MM.1S (cell line): ENCODE data around the gene TMEM258.
A peak's percentile ranks its signal among the peaks of the same experiment; 100 is the strongest.

Experiments
- DNase-seq: peaks from one replicate; pipeline ENCODE4 v3.0.0-alpha.2; 2015
- H2AFZ ChIP-seq: fragments of 300-600 bp; sonication (generic); 2 replicates; pipeline ENCODE4 v1.6.0; 2016; ENCODE audit warnings: antibody characterized with exemption, low read length
- H3F3A ChIP-seq: fragments of 300-600 bp; sonication (generic); 2 replicates; pipeline ENCODE4 v1.6.1; 2016; ENCODE audit warnings: mild to moderate bottlenecking, antibody characterized with exemption, low read length, moderate library complexity, mixed read lengths; ENCODE audit not compliant: insufficient read depth
- H3K27ac ChIP-seq: fragments of 300-600 bp; sonication (generic); 2 replicates; pipeline ENCODE4 v1.5.1; 2016; ENCODE audit warnings: mild to moderate bottlenecking, low read length
- H3K27me3 ChIP-seq: fragments of 300-600 bp; sonication (generic); replicated peaks from 2 replicates; pipeline ENCODE4 v1.6.0; 2016; ENCODE audit warnings: low read length; ENCODE audit not compliant: insufficient read depth
- H3K36me3 ChIP-seq: fragments of 300-600 bp; sonication (generic); replicated peaks from 2 replicates; pipeline ENCODE4 v1.6.1; 2016; ENCODE audit warnings: mild to moderate bottlenecking, low read length, mixed read lengths; ENCODE audit not compliant: insufficient read depth
- H3K4me1 ChIP-seq: fragments of 300-600 bp; sonication (generic); 2 replicates; pipeline ENCODE4 v1.6.1; 2016; ENCODE audit warnings: low read length, mixed read lengths
- H3K4me2 ChIP-seq: fragments of 300-600 bp; sonication (generic); 2 replicates; pipeline ENCODE4 v1.6.0; 2016; ENCODE audit warnings: low read depth, low read length
- H3K4me3 ChIP-seq: fragments of 300-600 bp; sonication (generic); 2 replicates; pipeline ENCODE4 v1.5.1; 2016; ENCODE audit warnings: low read length, mixed read lengths
- H3K79me2 ChIP-seq: fragments of 300-600 bp; sonication (generic); 2 replicates; pipeline ENCODE4 v1.6.1; 2016; ENCODE audit warnings: mixed run types, low read length, mixed read lengths
- H3K9ac ChIP-seq: fragments of 300-600 bp; sonication (generic); 2 replicates; pipeline ENCODE4 v1.6.1; 2016; ENCODE audit warnings: low read length, mixed read lengths
- H3K9me2 ChIP-seq: fragments of 300-600 bp; sonication (generic); replicated peaks from 2 replicates; pipeline ENCODE4 v1.6.1; 2016; ENCODE audit warnings: mild to moderate bottlenecking, low read length, mixed read lengths; ENCODE audit not compliant: insufficient read depth
- H3K9me3 ChIP-seq: fragments of 300-600 bp; sonication (generic); replicated peaks from 2 replicates; pipeline ENCODE4 v1.6.1; 2016; ENCODE audit warnings: mild to moderate bottlenecking, low read length, mixed read lengths; ENCODE audit not compliant: insufficient read depth
- H4K20me1 ChIP-seq: fragments of 300-600 bp; sonication (generic); 2 replicates; pipeline ENCODE4 v1.6.1; 2016; ENCODE audit warnings: mild to moderate bottlenecking, low read length, moderate library complexity, mixed read lengths; ENCODE audit not compliant: insufficient read depth
- CTCF ChIP-seq: fragments of 300-600 bp; sonication (generic); IDR thresholded peaks from 2 replicates; pipeline ENCODE4 v1.5.1; 2016; ENCODE audit warnings: antibody characterized with exemption, low read length, mixed read lengths
- EZH2 ChIP-seq: fragments of 300-600 bp; sonication (generic); optimal IDR thresholded peaks from 2 replicates; pipeline ENCODE3; 2017; ENCODE audit warnings: low read depth, mild to moderate bottlenecking, antibody characterized with exemption, low read length, mixed read lengths
- EZH2phosphoT487 ChIP-seq: fragments of 300-600 bp; sonication (generic); IDR thresholded peaks from 2 replicates; pipeline ENCODE4 v1.6.1; 2018; ENCODE audit warnings: antibody characterized with exemption, low read length

TMEM258 gene

GRCh38 chr11:61754534-61755482 is 37.6 kb downstream of the TMEM258 start:
- no peak for TF ChIP-seq EZH2
- TF ChIP-seq EZH2phosphoT487: no peak
- TF ChIP-seq CTCF: no peak
- Histone ChIP-seq H3K9ac (no peak overlapping the region), H3K9me3 (no peaks in the 10 kb centered on the region), H3K79me2 (no peaks in the 10 kb centered on the region), H3K27ac (no peak overlapping the region), H4K20me1 (no peaks in the 10 kb centered on the region), H2AFZ (no peak overlapping the region), H3K36me3 (no peaks in the 10 kb centered on the region), H3K27me3 (peaks cover 81% of the 10 kb centered on the region), H3K4me1 (no peaks in the 10 kb centered on the region; the same call in 1 of the 2 replicates), H3K4me3 (no peak overlapping the region), H3K4me2 (no peak overlapping the region), H3K9me2 (no peaks in the 10 kb centered on the region), H3F3A (no peaks in the 10 kb centered on the region)
- no peak for DNase-seq

GRCh38 chr11:61753672-61754071 is 38.7 kb downstream of the TMEM258 start:
- Histone ChIP-seq H3K4me2 (no peak overlapping the region), H3K9ac (no peak overlapping the region), H3F3A (no peaks in the 10 kb centered on the region), H4K20me1 (no peaks in the 10 kb centered on the region), H3K4me3 (no peak overlapping the region), H2AFZ (no peak overlapping the region), H3K9me3 (no peaks in the 10 kb centered on the region), H3K9me2 (no peaks in the 10 kb centered on the region), H3K36me3 (no peaks in the 10 kb centered on the region), H3K27ac (no peak overlapping the region), H3K79me2 (no peaks in the 10 kb centered on the region), H3K27me3 (peaks cover 86% of the 10 kb centered on the region), H3K4me1 (no peaks in the 10 kb centered on the region; the same call in 1 of the 2 replicates)
- DNase-seq: no peak
- TF ChIP-seq EZH2phosphoT487 (no peak), EZH2 (no peak), CTCF (no peak)

GRCh38 chr11:61752925-61753521 is 39.4 kb downstream of the TMEM258 start:
- no peak for TF ChIP-seq EZH2phosphoT487
- TF ChIP-seq EZH2: no peak
- TF ChIP-seq CTCF: no peak
- Histone ChIP-seq H3K27me3 (peaks cover 86% of the 10 kb centered on the region), H3K27ac (no peak overlapping the region), H4K20me1 (no peaks in the 10 kb centered on the region), H3K79me2 (no peaks in the 10 kb centered on the region), H3F3A (no peaks in the 10 kb centered on the region), H3K4me1 (no peaks in the 10 kb centered on the region; the same call in 1 of the 2 replicates), H3K9me2 (no peaks in the 10 kb centered on the region), H3K4me3 (peak overlapping the region; percentile 22; the same call in 1 of the 2 replicates), H3K9me3 (no peaks in the 10 kb centered on the region), H3K9ac (no peak overlapping the region), H3K4me2 (peak overlapping the region; percentile 69; the same call in 1 of the 2 replicates), H3K36me3 (no peaks in the 10 kb centered on the region), H2AFZ (no peak overlapping the region)
- no peak for DNase-seq
